ENCODE results near the gene BECN2.
"Not testable (repeated sequence)": the region's sequence is repeated elsewhere in the genome, so short reads cannot be mapped to it uniquely, and the experiment has no call there.

- TF ChIP-seq, protein P1, sequence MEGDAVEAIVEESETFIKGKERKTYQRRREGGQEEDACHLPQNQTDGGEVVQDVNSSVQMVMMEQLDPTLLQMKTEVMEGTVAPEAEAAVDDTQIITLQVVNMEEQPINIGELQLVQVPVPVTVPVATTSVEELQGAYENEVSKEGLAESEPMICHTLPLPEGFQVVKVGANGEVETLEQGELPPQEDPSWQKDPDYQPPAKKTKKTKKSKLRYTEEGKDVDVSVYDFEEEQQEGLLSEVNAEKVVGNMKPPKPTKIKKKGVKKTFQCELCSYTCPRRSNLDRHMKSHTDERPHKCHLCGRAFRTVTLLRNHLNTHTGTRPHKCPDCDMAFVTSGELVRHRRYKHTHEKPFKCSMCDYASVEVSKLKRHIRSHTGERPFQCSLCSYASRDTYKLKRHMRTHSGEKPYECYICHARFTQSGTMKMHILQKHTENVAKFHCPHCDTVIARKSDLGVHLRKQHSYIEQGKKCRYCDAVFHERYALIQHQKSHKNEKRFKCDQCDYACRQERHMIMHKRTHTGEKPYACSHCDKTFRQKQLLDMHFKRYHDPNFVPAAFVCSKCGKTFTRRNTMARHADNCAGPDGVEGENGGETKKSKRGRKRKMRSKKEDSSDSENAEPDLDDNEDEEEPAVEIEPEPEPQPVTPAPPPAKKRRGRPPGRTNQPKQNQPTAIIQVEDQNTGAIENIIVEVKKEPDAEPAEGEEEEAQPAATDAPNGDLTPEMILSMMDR (IDR thresholded peaks at IDR 0.05) = not testable (repeated sequence)
- TF ChIP-seq POLR2AphosphoS5, EP300 (IDR thresholded peaks at IDR 0.05): not testable (repeated sequence)
Measured at GRCh38 chr1:241988389-241988930, 30.9 kb downstream of the BECN2 start.
